GM19397 (cell line): Measurements from ENCODE around the gene SYT1.
A peak's percentile ranks its signal among the peaks of the same experiment; 100 is the strongest.
"Not testable (repeated sequence)": the region's sequence is repeated elsewhere in the genome, so short reads cannot be mapped to it uniquely, and the experiment has no call there.

ENCODE experiments used
- ATAC-seq: cut with Tn5 transposase; IDR thresholded peaks from one replicate; pipeline ENCODE4 v1.9.1; 2021; ENCODE audit warnings: mild to moderate bottlenecking, moderate library complexity; ENCODE audit not compliant: unreplicated experiment

SYT1 gene

GRCh38 chr12:78966062-78966461 lies 101.5 kb downstream of the SYT1 start:
- no peak for ATAC-seq

- no peak for ATAC-seq
Observed at GRCh38 chr12:78966926-78967325, 102.4 kb downstream of the SYT1 start.

GRCh38 chr12:78968226-78968625 lies 103.7 kb downstream of the SYT1 start:
- ATAC-seq: no peak

GRCh38 chr12:78970041-78970440 lies 105.5 kb downstream of the SYT1 start:
- no peak for ATAC-seq

GRCh38 chr12:78977304-78977867 lies 112.8 kb downstream of the SYT1 start:
- no peak for ATAC-seq

- no peak for ATAC-seq
Observed at GRCh38 chr12:78994168-78994791, 129.7 kb downstream of the SYT1 start.

- ATAC-seq: no peak
Observed at GRCh38 chr12:79000501-79000900, 135.9 kb downstream of the SYT1 start.

GRCh38 chr12:79001404-79001803 lies 136.8 kb downstream of the SYT1 start:
- no peak for ATAC-seq

GRCh38 chr12:79006306-79006705 lies 141.7 kb downstream of the SYT1 start:
- ATAC-seq: no peak

- ATAC-seq: no peak
Observed at GRCh38 chr12:79008591-79008990, 144.0 kb downstream of the SYT1 start.

- ATAC-seq: no peak
Observed at GRCh38 chr12:79012636-79013035, 148.1 kb downstream of the SYT1 start.

- peak; percentile 36 for ATAC-seq
Observed at GRCh38 chr12:79016181-79016580, 151.6 kb downstream of the SYT1 start.

GRCh38 chr12:79019672-79020071 lies 155.1 kb downstream of the SYT1 start:
- ATAC-seq: peak; percentile 72

GRCh38 chr12:79020106-79020505 lies 155.5 kb downstream of the SYT1 start:
- ATAC-seq: peak; percentile 21

GRCh38 chr12:79021021-79021420 lies 156.4 kb downstream of the SYT1 start:
- ATAC-seq: no peak

GRCh38 chr12:79023261-79023660 lies 158.7 kb downstream of the SYT1 start:
- ATAC-seq: no peak

GRCh38 chr12:79023784-79024183 lies 159.2 kb downstream of the SYT1 start:
- no peak for ATAC-seq

GRCh38 chr12:79033788-79034187 lies 169.2 kb downstream of the SYT1 start:
- ATAC-seq: no peak

GRCh38 chr12:79044748-79045147 lies 180.2 kb downstream of the SYT1 start:
- not testable (repeated sequence) for ATAC-seq

- ATAC-seq: not testable (repeated sequence)
Observed at GRCh38 chr12:79045149-79045703, 180.7 kb downstream of the SYT1 start.

GRCh38 chr12:79046021-79046420 lies 181.4 kb downstream of the SYT1 start:
- ATAC-seq: no peak

GRCh38 chr12:79048962-79049361 lies 184.4 kb downstream of the SYT1 start:
- no peak for ATAC-seq

GRCh38 chr12:79053394-79053793 lies 188.8 kb downstream of the SYT1 start:
- ATAC-seq: no peak
